Osteocyte (in vitro differentiated cells): ENCODE results near the gene CLIC4. TPM values are rescaled to one million over a fixed set of nuclear protein-coding genes. Genes with fewer than 3 reads are reported as not detected.
A peak's percentile ranks its signal among the peaks of the same experiment; 100 is the strongest.

Experiments used
- DNase-seq: peaks from one replicate; pipeline ENCODE4 v3.0.0; 2021; ENCODE audit warnings: mixed read lengths; ENCODE audit not compliant: unreplicated experiment; ENCODE audit errors: extremely low spot score
- H3K27ac Mint-ChIP-seq: one replicate; pipeline ENCODE4 v1.8.0; 2021; ENCODE audit warnings: mild to moderate bottlenecking, mixed read lengths; ENCODE audit not compliant: unreplicated experiment
- H3K27me3 Mint-ChIP-seq: one replicate; pipeline ENCODE4 v1.8.0; 2021; ENCODE audit warnings: mixed read lengths; ENCODE audit not compliant: unreplicated experiment
- H3K36me3 Mint-ChIP-seq: one replicate; pipeline ENCODE4 v1.8.0; 2021; ENCODE audit warnings: mixed read lengths; ENCODE audit not compliant: unreplicated experiment
- H3K4me1 Mint-ChIP-seq: one replicate; pipeline ENCODE4 v1.8.0; 2021; ENCODE audit warnings: mixed read lengths; ENCODE audit not compliant: unreplicated experiment
- H3K4me3 Mint-ChIP-seq: one replicate; pipeline ENCODE4 v1.8.0; 2021; ENCODE audit warnings: mild to moderate bottlenecking, moderate library complexity, mixed read lengths; ENCODE audit not compliant: unreplicated experiment
- H3K9me3 Mint-ChIP-seq: one replicate; pipeline ENCODE4 v1.8.0; 2021; ENCODE audit warnings: mixed read lengths; ENCODE audit not compliant: unreplicated experiment
- total RNA-seq: library from RNA; stranded (reverse); gene quantifications from 2 replicates; pipeline ENCODE4 v1.2.1, GENCODE V29; 2021
- TF ChIP-seq, protein P1 (sequence below): fragments of 200-600 bp; sonication (generic); IDR thresholded peaks from 2 replicates; pipeline ENCODE4 v1.5.0; 2021; ENCODE audit warnings: antibody characterized with exemption, mild to moderate bottlenecking, moderate library complexity

CLIC4 gene
- total RNA-seq, 1 donor from 2014 or later: 370 TPM

DNA sequence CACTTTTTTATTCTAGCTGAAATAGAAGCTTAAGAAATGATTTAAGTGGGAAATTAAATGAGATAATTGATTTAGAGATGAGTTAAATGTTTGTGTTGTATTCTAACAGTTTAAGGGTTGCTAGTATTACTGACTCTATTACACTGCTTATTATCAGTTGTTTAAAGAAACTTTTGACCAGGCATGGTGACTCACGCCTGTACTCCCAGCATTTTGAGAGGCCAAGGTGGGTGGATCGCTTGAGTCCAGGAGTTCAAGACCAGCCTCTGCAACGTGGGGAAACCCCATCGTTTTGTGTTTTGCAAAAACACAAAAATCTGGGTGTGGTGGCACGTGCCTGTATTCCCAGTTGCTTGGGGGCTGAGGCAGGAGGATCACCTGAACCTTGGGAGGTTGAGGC is 14.2 kb downstream of the CLIC4 start:
- Mint-ChIP-seq H3K4me3 (no peak overlapping the region), H3K27ac (no peak overlapping the region), H3K36me3 (peaks cover 2% of the 10 kb centered on the region), H3K27me3 (no peaks in the 10 kb centered on the region), H3K4me1 (peaks cover 11% of the 10 kb centered on the region), H3K9me3 (no peaks in the 10 kb centered on the region)
- TF ChIP-seq, protein P1, sequence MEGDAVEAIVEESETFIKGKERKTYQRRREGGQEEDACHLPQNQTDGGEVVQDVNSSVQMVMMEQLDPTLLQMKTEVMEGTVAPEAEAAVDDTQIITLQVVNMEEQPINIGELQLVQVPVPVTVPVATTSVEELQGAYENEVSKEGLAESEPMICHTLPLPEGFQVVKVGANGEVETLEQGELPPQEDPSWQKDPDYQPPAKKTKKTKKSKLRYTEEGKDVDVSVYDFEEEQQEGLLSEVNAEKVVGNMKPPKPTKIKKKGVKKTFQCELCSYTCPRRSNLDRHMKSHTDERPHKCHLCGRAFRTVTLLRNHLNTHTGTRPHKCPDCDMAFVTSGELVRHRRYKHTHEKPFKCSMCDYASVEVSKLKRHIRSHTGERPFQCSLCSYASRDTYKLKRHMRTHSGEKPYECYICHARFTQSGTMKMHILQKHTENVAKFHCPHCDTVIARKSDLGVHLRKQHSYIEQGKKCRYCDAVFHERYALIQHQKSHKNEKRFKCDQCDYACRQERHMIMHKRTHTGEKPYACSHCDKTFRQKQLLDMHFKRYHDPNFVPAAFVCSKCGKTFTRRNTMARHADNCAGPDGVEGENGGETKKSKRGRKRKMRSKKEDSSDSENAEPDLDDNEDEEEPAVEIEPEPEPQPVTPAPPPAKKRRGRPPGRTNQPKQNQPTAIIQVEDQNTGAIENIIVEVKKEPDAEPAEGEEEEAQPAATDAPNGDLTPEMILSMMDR: no peak
- no peak for DNase-seq

DNA sequence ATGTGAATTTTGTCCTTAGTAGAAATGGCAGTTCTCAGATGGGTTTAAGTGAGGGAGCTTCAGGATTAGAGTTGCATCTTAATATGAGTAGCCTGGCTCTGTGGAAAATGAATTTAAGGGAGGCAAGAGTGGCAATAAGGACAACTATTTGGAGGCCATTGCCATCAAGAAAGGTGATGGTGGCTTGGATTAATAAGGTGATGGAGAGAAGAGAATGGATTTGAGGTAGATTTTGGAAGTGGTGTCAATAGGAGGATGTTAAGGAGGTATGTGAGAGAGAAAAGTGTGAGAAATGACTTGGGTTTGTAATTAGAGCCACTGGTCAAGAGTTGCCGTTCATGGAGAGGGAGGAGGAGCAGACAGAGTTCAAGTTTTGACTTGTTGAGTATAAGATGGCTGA is 16.3 kb downstream of the CLIC4 start:
- TF ChIP-seq, protein P1: no peak

DNA sequence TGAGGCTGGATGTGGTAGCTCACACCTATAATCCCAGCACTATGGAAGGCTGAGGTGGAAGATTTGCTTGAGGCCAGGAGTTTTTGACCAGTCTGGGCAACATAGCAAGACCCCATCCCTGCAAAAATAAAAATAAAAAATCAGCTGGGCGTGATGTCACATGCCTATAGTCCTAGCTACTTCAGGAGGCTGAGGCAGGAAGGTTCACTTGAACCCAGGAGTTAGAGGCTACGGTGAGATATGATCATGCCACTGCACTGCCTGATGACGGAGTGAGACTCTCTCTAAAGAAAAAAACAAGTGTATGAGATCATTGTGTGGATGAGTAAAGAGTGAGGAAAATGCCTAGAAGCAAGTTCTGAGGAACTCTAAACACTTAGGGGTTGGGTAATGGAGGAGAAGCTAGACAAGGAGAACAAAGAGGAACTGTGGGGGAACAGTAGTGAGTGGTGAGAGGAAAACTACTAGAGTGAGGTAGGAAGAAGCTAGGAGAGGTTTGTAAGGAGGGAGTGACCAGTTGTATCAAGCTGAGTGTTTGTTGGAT is 17.0 kb downstream of the CLIC4 start:
- TF ChIP-seq, protein P1: no peak
- Mint-ChIP-seq H3K9me3 (no peaks in the 10 kb centered on the region), H3K4me3 (no peak overlapping the region), H3K4me1 (peaks cover 25% of the 10 kb centered on the region), H3K36me3 (no peaks in the 10 kb centered on the region), H3K27ac (no peak overlapping the region), H3K27me3 (no peaks in the 10 kb centered on the region)
- no peak for DNase-seq

More for the DNA sequence above, 16.3 kb downstream of the CLIC4 start:
- Mint-ChIP-seq H3K36me3 (no peaks in the 10 kb centered on the region), H3K4me1 (peaks cover 22% of the 10 kb centered on the region), H3K9me3 (no peaks in the 10 kb centered on the region), H3K27ac (no peak overlapping the region), H3K4me3 (no peak overlapping the region), H3K27me3 (no peaks in the 10 kb centered on the region)
- no peak for DNase-seq

DNA sequence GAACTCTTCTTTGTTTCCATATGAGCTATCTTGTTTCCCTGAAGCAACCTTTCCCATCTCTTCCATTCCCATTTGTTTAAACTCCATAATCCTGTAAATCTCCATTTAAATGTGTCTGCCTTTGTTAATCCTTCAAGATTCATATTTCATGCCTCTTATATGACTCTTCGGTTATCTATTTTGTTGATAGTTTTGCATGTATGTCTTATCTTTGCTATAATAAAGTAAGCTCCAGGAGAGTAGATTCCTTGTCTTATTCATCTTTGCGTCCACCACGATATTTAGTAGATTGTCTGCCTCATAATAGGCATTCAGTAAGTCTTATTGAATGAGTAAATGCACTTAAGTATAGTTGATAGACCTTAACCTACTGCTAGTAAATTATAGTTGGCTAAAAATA is 18.4 kb downstream of the CLIC4 start:
- Mint-ChIP-seq H3K9me3 (no peaks in the 10 kb centered on the region), H3K4me1 (peaks cover 33% of the 10 kb centered on the region), H3K36me3 (no peaks in the 10 kb centered on the region), H3K27me3 (no peaks in the 10 kb centered on the region), H3K4me3 (no peak overlapping the region), H3K27ac (no peak overlapping the region)
- DNase-seq: no peak
- TF ChIP-seq, protein P1: no peak

DNA sequence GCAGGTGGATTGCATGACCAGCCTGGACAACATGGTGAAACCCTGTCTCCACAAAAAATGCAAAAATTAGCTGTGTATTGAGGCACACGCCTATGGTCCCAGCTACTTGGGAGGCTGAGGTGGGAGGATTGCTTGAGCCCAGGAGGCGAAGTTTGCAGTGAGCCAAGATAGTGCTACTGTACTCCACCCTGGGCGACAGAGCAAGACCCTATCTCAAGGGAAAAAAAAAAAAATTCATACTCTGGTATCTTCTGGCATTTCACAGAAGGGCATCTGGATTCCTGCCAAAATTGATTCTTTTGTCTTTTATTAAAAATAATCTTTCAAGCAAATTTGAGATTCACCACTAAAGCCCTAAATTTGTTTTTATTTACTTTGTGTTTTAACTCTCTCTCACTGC is 19.2 kb downstream of the CLIC4 start:
- Mint-ChIP-seq H3K9me3 (no peaks in the 10 kb centered on the region), H3K36me3 (no peaks in the 10 kb centered on the region), H3K4me3 (no peak overlapping the region), H3K27ac (peak overlapping the region; percentile 61), H3K4me1 (peaks cover 34% of the 10 kb centered on the region), H3K27me3 (no peaks in the 10 kb centered on the region)
- DNase-seq: no peak
- TF ChIP-seq, protein P1: no peak
